SK-N-SH (cell line): ENCODE data around the gene PXDC1.

Source experiments
- CHD2 ChIP-seq: fragments of 150-350 bp; IDR thresholded peaks from 2 replicates; pipeline ENCODE4 v1.6.1; 2018; ENCODE audit warnings: low read length; ENCODE audit not compliant: partially characterized antibody
- EZH2phosphoT487 ChIP-seq: fragments of 200-600 bp; sonication (generic); IDR thresholded peaks from 2 replicates; pipeline ENCODE4 v1.6.1; 2017; ENCODE audit warnings: low read depth, mixed run types, mild to moderate bottlenecking, antibody characterized with exemption, moderate library complexity, borderline replicate concordance
- GABPA ChIP-seq: IDR thresholded peaks from 2 replicates; pipeline ENCODE4 v1.4.0; 2012; ENCODE audit warnings: low read depth, mild to moderate bottlenecking
- GATA2 ChIP-seq: sonication (generic); formaldehyde crosslinking; IDR thresholded peaks from 2 replicates; pipeline ENCODE4 v1.5.0; 2020; ENCODE audit warnings: mild to moderate bottlenecking, missing genetic modification reagents
- JUND ChIP-seq: IDR thresholded peaks from 2 replicates; pipeline ENCODE4 v1.4.0; 2012
- MAX ChIP-seq: IDR thresholded peaks from 2 replicates; pipeline ENCODE4 v1.4.0; 2012; ENCODE audit warnings: low read depth
- RAD21 ChIP-seq: IDR thresholded peaks from 2 replicates; pipeline ENCODE4 v1.6.1; 2012; ENCODE audit warnings: mild to moderate bottlenecking, low read length
- REST ChIP-seq: IDR thresholded peaks from 2 replicates; pipeline ENCODE4 v1.6.1; 2012; ENCODE audit warnings: mild to moderate bottlenecking, low read depth, low read length, moderate library complexity
- RFX5 ChIP-seq: IDR thresholded peaks from 2 replicates; pipeline ENCODE4 v1.6.1; 2012; ENCODE audit warnings: mild to moderate bottlenecking, improper control_type of control experiment, low read length
- RXRA ChIP-seq: IDR thresholded peaks from 2 replicates; pipeline ENCODE4 v1.4.0; 2012; ENCODE audit warnings: low read depth, mild to moderate bottlenecking, borderline replicate concordance
- SIN3A ChIP-seq: IDR thresholded peaks from 2 replicates; pipeline ENCODE4 v1.6.1; 2012; ENCODE audit warnings: low read depth, mild to moderate bottlenecking, low read length, moderate library complexity, borderline replicate concordance
- TCF12 ChIP-seq: IDR thresholded peaks from 2 replicates; pipeline ENCODE4 v1.4.0; 2012
- TF ChIP-seq, protein P1 (sequence below): fragments of 200-600 bp; sonication (generic); IDR thresholded peaks from 2 replicates; pipeline ENCODE4 v1.6.1; 2017; ENCODE audit warnings: antibody characterized with exemption, mild to moderate bottlenecking, moderate library complexity
- TF ChIP-seq, protein P2 (sequence below): IDR thresholded peaks from 2 replicates; pipeline ENCODE4 v1.4.0; 2012; ENCODE audit warnings: low read depth, borderline replicate concordance

DNA sequence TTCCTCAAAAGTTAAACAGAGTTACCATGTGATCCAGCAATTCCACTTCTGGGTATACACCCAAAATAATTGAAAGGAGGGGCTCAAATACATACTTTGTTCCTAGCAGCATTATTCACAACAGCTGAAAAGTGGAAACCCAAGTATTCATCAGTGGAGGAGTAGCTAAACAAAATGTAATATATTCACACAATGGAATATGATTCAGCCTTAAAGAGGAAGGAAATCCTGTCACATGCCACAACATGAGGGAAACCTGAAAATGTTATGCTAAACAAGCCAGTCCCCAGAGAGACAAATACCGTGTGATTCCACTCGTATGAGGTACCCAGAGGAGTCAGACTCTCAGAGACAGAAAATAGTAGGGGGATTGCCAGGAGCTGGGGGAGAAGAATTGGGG is 44.5 kb downstream of the PXDC1 start:
- TF ChIP-seq EZH2phosphoT487 (no peak), MAX (no peak), RFX5 (no peak), TCF12 (no peak), RXRA (no peak), JUND (no peak), RAD21 (no peak), REST (no peak), GATA2 (CRISPR knock-in tag) (no peak), SIN3A (no peak), GABPA (no peak), CHD2 (no peak)
- TF ChIP-seq, protein P1, sequence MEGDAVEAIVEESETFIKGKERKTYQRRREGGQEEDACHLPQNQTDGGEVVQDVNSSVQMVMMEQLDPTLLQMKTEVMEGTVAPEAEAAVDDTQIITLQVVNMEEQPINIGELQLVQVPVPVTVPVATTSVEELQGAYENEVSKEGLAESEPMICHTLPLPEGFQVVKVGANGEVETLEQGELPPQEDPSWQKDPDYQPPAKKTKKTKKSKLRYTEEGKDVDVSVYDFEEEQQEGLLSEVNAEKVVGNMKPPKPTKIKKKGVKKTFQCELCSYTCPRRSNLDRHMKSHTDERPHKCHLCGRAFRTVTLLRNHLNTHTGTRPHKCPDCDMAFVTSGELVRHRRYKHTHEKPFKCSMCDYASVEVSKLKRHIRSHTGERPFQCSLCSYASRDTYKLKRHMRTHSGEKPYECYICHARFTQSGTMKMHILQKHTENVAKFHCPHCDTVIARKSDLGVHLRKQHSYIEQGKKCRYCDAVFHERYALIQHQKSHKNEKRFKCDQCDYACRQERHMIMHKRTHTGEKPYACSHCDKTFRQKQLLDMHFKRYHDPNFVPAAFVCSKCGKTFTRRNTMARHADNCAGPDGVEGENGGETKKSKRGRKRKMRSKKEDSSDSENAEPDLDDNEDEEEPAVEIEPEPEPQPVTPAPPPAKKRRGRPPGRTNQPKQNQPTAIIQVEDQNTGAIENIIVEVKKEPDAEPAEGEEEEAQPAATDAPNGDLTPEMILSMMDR = no peak
- TF ChIP-seq, protein P2, sequence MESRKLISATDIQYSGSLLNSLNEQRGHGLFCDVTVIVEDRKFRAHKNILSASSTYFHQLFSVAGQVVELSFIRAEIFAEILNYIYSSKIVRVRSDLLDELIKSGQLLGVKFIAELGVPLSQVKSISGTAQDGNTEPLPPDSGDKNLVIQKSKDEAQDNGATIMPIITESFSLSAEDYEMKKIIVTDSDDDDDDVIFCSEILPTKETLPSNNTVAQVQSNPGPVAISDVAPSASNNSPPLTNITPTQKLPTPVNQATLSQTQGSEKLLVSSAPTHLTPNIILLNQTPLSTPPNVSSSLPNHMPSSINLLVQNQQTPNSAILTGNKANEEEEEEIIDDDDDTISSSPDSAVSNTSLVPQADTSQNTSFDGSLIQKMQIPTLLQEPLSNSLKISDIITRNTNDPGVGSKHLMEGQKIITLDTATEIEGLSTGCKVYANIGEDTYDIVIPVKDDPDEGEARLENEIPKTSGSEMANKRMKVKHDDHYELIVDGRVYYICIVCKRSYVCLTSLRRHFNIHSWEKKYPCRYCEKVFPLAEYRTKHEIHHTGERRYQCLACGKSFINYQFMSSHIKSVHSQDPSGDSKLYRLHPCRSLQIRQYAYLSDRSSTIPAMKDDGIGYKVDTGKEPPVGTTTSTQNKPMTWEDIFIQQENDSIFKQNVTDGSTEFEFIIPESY = no peak
